Stomach (tissue), 9 donors: ENCODE data around the gene MAVS. TPM values are rescaled to one million over a fixed set of nuclear protein-coding genes. Genes with fewer than 3 reads are reported as not detected.

Experiments used
- DNase-seq, 2 donors: peaks; one replicate each; pipeline versions ENCODE4 v3.0.0 to v3.0.0-alpha.2; 2013 to 2019
- H3K27ac ChIP-seq, 5 donors: fragments of 200-600 bp in 4 of 5; sonication (generic) in 4 of 5; one replicate each; pipeline ENCODE4 v1.5.1; 2013 to 2019; ENCODE audit warnings: mild to moderate bottlenecking in 1 of 5, moderate library complexity in 1 of 5
- H3K27me3 ChIP-seq, 3 donors: fragments of 200-600 bp; sonication (generic); one replicate each; pipeline ENCODE4 v1.5.1; 2017 to 2019; ENCODE audit warnings: mixed run types in 1 of 3
- H3K36me3 ChIP-seq, 4 donors: fragments of 200-600 bp; sonication (generic); 1 replicate in 3 of 4; 2 replicates in 1 of 4; pipeline ENCODE4 v1.5.1; 2016 to 2019
- H3K4me1 ChIP-seq, 4 donors: fragments of 200-600 bp; sonication (generic); one replicate each; pipeline ENCODE4 v1.5.1; 2016 to 2019
- H3K4me3 ChIP-seq, 4 donors: fragments of 200-600 bp; sonication (generic) in 3 of 4; one replicate each; pipeline ENCODE4 v1.5.1; 2016 to 2019; ENCODE audit warnings: mild to moderate bottlenecking in 1 of 4
- H3K9me3 ChIP-seq, 4 donors: fragments of 200-600 bp; sonication (generic); one replicate each; pipeline ENCODE4 v1.5.1; 2016 to 2019
- CTCF ChIP-seq, 7 experiments: fragments of 450-650 bp in 4 of 7; fragments of 200-600 bp in 3 of 7; sonication (generic) in 3 of 7; IDR thresholded peaks; one replicate each; pipeline ENCODE4 v1.5.1; 2016 to 2019; ENCODE audit warnings: antibody characterized with exemption in 7 of 7, control low read depth in 2 of 7, mild to moderate bottlenecking in 1 of 7
- EP300 ChIP-seq: sonication (generic); formaldehyde crosslinking; IDR thresholded peaks from one replicate; pipeline ENCODE4 v1.6.1; 2017; ENCODE audit warnings: antibody characterized with exemption
- POLR2A ChIP-seq, 4 donors: fragments of 450-650 bp; IDR thresholded peaks; one replicate each; pipeline ENCODE4 v1.6.1; 2016; ENCODE audit warnings: antibody characterized with exemption in 4 of 4, control low read depth in 2 of 4, mild to moderate bottlenecking in 1 of 4, moderate library complexity in 1 of 4
- POLR2AphosphoS5 ChIP-seq, 3 donors: sonication (generic); formaldehyde crosslinking; IDR thresholded peaks; one replicate each; pipeline ENCODE4 v1.6.1; 2016; ENCODE audit warnings: antibody characterized with exemption in 3 of 3
- WGBS, 5 donors: extraction: QIAGEN DNeasy Blood & Tissue Kit in 3 of 5; methylation state at CpG; one replicate each; pipeline versions ENCODE4 v1.1.5 to v1.1.7; 2013 to 2018; 5-methylcytosine and 5-hydroxymethylcytosine counted together
- intact Hi-C: fragments of 100-400 bp; cut with DNase I; formaldehyde crosslinking; loops from one replicate; pipeline ENCODE4 v1.15.1; 2023; ENCODE audit warnings: low total_unique reads
- polyA plus RNA-seq, 3 donors: library from polyadenylated mRNA; stranded (reverse); fragments of 200-250 nt; gene quantifications; one replicate each; pipeline ENCODE4 v1.2.3, GENCODE V29; 2013
- total RNA-seq, 5 donors: library from RNA; depleted of rRNA; stranded (reverse); fragments of >200 nt; gene quantifications; one replicate each; pipeline versions ENCODE4 v1.1.0 to v1.2.3, GENCODE V29; 2014 to 2016
- donor health status: healthy with polysubstance abuse.
- donor health status: Bipolar disorder and iron deficiency.
- donor health status: healthy.

MAVS gene
- total and polyA plus RNA-seq, 8 donors, result 6.3 to 50.4 (median 30.8) TPM

GRCh38 chr20:3885715-3886114 is 39.1 kb downstream of the MAVS start:
- no peak for TF ChIP-seq POLR2AphosphoS5 (IDR thresholded peaks at IDR 0.05)
- H3K9me3 ChIP-seq, result no peaks in the 10 kb centered on the region
- 93 to 99% (median 96%) methylated on average over 3 of the region's 3 CpGs for WGBS, 5 donors
- no peaks in the 10 kb centered on the region for H3K27me3 ChIP-seq
- intact Hi-C loops, result no loop called here
- H3K4me3 ChIP-seq, result no peak overlapping the region
- H3K4me1 ChIP-seq, result peaks cover 9 to 24% (median 18%) of the 10 kb centered on the region in 4 donors
- H3K27ac ChIP-seq, result no peak overlapping the region
- no peaks in the 10 kb centered on the region for H3K36me3 ChIP-seq
- no peak for DNase-seq

GRCh38 chr20:3887876-3888620 is 41.4 kb downstream of the MAVS start:
- Histone ChIP-seq H3K27me3 (no peaks in the 10 kb centered on the region), H3K9me3 (no peaks in the 10 kb centered on the region), H3K4me1 (peaks cover 33 to 47% (median 41%) of the 10 kb centered on the region in 4 donors), H3K27ac (peak overlapping the region; percentile 85 to 97 (median 97)), H3K4me3 (peak overlapping the region; percentile 87 to 100 (median 93)), H3K36me3 (no peaks in the 10 kb centered on the region)
- peak in 1 of 2 donors; percentile 69 for DNase-seq
- intact Hi-C loops, result no loop called here
- WGBS, 5 donors, result 15 to 21% (median 19%) methylated on average over 15 of the region's 15 CpGs
- TF ChIP-seq POLR2A (IDR thresholded peaks at IDR 0.05) (no peak), EP300 (no peak), CTCF (IDR thresholded peaks at IDR 0.05) (no peak), POLR2AphosphoS5 (IDR thresholded peaks at IDR 0.05) (no peak)

- Histone ChIP-seq H3K27me3 (no peaks in the 10 kb centered on the region), H3K36me3 (no peaks in the 10 kb centered on the region), H3K27ac (peak within 1 kb of the TSS; percentile 96 to 98 (median 97)), H3K9me3 (no peaks in the 10 kb centered on the region), H3K4me3 (peak within 1 kb of the TSS; percentile 87 to 100 (median 93)), H3K4me1 (peaks cover 41 to 55% (median 48%) of the 10 kb centered on the region in 4 donors)
- intact Hi-C loops, result no loop called here
- DNase-seq, result peak; percentile 99 to 100
- TF ChIP-seq EP300 (no peak), POLR2AphosphoS5 (IDR thresholded peaks at IDR 0.05) (peak; percentile 82 to 98 (median 95)), POLR2A (IDR thresholded peaks at IDR 0.05) (peak in 2 of 4 donors; percentile 37 to 78), CTCF (IDR thresholded peaks at IDR 0.05) (peak in 5 of 7 experiments; percentile 27 to 54 (median 38))
- 0 to 1% (median 0%) methylated on average over 18 to 72 of the region's 72 CpGs for WGBS, 5 donors
Observed at GRCh38 chr20:3888622-3889488, 42.2 kb downstream of the MAVS start, which contains the start of gene PANK2. Gene PANK2, plus strand, starts transcription at chr20:3889387.

- intact Hi-C loops, result no loop called here
- 0 to 1% (median 0%) methylated on average over 11 to 68 of the region's 68 CpGs for WGBS, 5 donors
Observed at GRCh38 chr20:3889489-3890397, 43.1 kb downstream of the MAVS start.

More at GRCh38 chr20:3889489-3890397, 43.1 kb downstream of the MAVS start:
- TF ChIP-seq EP300 (no peak), CTCF (IDR thresholded peaks at IDR 0.05) (peak in 1 of 7 experiments; percentile 5)
- peak; percentile 40 to 75 for DNase-seq
- Histone ChIP-seq H3K4me3 (peak overlapping the region; percentile 87 to 100 (median 93)), H3K9me3 (no peaks in the 10 kb centered on the region), H3K27ac (peak overlapping the region; percentile 96 to 98 (median 97)), H3K4me1 (peaks cover 49 to 64% (median 57%) of the 10 kb centered on the region in 4 donors), H3K36me3 (no peaks in the 10 kb centered on the region), H3K27me3 (no peaks in the 10 kb centered on the region)
